Fibroblast of skin of right biceps (primary cell): Measurements from ENCODE around the gene FAM210A.

Experiments
- DNase-seq: peaks from one replicate; pipeline ENCODE4 v3.0.0-alpha.2; 2013

FAM210A gene

GRCh38 chr18:13620818-13621445, 105.4 kb downstream of the FAM210A start:
- no peak for DNase-seq

- no peak for DNase-seq
Observed at GRCh38 chr18:13620206-13620672, 106.1 kb downstream of the FAM210A start.

GRCh38 chr18:13619505-13620205, 106.7 kb downstream of the FAM210A start:
- no peak for DNase-seq

- DNase-seq, result no peak
Observed at GRCh38 chr18:13618760-13619438, 107.5 kb downstream of the FAM210A start.

GRCh38 chr18:13617826-13618515, 108.4 kb downstream of the FAM210A start:
- DNase-seq, result no peak

- no peak for DNase-seq
Observed at GRCh38 chr18:13616525-13617035, 109.8 kb downstream of the FAM210A start.

GRCh38 chr18:13616041-13616440, 110.3 kb downstream of the FAM210A start:
- DNase-seq, result no peak

- peak; percentile 23 for DNase-seq
Observed at GRCh38 chr18:13615432-13615861, 110.9 kb downstream of the FAM210A start.

- no peak for DNase-seq
Observed at GRCh38 chr18:13614641-13615288, 111.6 kb downstream of the FAM210A start.

GRCh38 chr18:13613591-13614501, 112.5 kb downstream of the FAM210A start:
- DNase-seq, result no peak
